ENCODE results near the gene TDRKH.

The TDRKH gene, protein sequence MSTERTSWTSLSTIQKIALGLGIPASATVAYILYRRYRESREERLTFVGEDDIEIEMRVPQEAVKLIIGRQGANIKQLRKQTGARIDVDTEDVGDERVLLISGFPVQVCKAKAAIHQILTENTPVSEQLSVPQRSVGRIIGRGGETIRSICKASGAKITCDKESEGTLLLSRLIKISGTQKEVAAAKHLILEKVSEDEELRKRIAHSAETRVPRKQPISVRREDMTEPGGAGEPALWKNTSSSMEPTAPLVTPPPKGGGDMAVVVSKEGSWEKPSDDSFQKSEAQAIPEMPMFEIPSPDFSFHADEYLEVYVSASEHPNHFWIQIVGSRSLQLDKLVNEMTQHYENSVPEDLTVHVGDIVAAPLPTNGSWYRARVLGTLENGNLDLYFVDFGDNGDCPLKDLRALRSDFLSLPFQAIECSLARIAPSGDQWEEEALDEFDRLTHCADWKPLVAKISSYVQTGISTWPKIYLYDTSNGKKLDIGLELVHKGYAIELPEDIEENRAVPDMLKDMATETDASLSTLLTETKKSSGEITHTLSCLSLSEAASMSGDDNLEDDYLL

DNA sequence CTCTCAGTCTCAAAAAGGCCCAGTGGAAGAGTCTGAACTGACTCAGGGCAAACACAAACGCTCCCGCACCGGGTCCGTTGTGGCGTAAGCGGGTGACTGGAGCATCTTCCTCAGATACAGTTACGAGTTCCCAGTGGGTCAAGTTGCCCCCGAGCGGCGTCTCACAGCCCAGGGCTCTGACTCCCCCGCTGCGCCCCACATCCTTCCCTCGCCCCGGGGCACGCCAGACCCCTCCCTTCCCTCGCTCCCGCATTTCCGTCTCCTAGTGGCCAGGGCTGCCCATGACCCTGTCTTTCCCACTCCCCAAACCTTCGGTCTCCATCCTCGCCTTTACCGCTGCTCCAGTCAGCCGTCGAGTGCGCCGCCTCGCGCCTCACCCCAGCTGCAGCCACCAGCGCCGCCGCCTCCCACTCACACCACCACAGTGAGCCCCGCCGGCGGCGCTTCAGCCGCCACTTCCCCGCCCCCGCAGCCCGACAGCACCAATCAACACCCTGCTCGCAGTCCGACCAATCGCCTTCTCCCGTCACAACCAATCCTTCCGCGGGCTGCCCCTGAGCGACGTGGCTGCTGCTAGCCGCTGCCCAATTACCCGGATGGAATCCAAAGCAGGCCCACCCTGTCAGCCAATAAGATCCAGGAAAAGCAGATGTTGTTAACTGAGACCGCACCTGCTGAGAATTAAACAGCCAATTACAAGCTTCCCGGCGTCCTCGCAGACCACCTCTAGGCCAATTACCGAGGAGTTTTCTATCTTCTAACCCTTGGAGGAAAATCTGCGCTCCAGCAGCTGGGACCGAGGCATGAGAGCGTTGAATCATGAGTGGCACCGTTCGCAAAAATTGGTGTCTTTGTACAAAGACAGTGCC, at the start of gene TDRKH:
Gene TDRKH (minus strand): TSS at position 430 of the 869 bp plus-strand sequence. CDS start 7,478 bp downstream, outside the sequence.
- DNase-seq: peak; percentile 91 to 98

DNA sequence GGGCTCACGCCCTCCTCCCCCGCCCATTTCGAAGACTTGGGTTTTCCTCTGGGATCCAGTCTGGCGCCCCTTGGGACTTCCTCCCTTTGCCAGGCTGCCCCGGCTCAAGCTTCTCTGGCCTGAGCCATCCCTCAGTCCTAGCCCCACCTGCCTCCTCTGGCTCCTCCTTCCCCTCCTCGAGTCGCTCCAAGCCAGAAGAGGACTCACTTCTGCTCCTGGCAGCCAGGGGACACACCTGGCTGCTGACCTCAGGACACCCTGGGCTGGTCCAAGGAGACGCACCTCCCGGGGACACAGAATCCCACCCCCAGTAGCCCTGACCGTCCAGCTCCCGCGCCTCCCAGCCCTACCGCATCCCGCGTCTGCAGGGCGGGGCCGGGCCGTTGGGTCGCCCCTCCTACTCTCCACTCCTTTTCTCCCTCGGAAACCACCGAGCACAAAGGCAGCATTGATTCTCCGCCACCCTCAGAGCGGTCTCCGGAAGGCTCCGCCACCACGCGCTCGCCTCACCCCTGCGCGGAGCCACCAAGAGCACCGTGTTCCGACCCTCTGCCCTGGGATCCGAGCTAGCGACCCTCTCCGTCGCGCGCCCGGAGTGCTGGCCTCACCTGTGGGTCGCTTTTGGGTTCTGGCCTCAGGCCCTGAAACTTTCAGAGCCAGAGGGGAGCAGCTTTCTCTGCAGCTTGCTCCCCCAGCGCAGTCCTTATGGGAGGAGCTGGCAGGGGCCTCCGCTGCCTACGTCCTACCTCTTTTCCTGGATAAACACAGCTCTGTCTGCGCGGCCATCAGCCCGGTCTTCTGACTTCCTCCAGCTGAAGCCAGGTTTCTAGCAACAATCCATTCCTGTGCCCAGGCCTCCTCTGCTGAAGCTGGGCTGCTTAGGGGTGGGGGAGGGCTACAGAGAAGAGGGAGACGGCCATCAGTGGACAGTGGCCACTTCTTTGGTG, 49.4 kb upstream of the TDRKH start, which contains the start of gene C2CD4D:
Gene C2CD4D (minus strand): TSS at position 364 of the 947 bp plus-strand sequence. CDS start 831 bp downstream, outside the sequence.
- no peak for DNase-seq

DNA sequence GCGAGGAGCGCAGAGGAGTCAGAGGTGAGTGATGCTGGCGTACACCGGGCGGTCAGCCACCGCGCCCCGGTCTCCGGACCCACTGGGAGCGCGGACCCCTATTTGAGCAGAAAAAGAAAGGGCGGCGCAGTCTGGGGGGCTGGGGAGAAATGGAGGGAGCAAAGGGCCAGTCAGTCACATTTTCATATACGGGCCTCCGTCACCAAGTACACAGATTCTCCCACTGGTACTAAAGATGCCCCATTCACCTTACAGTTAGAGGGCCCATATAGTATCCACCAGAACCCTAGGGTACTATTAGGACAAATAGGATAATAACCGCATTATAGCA, 48.7 kb upstream of the TDRKH start:
- no peak for DNase-seq

DNA sequence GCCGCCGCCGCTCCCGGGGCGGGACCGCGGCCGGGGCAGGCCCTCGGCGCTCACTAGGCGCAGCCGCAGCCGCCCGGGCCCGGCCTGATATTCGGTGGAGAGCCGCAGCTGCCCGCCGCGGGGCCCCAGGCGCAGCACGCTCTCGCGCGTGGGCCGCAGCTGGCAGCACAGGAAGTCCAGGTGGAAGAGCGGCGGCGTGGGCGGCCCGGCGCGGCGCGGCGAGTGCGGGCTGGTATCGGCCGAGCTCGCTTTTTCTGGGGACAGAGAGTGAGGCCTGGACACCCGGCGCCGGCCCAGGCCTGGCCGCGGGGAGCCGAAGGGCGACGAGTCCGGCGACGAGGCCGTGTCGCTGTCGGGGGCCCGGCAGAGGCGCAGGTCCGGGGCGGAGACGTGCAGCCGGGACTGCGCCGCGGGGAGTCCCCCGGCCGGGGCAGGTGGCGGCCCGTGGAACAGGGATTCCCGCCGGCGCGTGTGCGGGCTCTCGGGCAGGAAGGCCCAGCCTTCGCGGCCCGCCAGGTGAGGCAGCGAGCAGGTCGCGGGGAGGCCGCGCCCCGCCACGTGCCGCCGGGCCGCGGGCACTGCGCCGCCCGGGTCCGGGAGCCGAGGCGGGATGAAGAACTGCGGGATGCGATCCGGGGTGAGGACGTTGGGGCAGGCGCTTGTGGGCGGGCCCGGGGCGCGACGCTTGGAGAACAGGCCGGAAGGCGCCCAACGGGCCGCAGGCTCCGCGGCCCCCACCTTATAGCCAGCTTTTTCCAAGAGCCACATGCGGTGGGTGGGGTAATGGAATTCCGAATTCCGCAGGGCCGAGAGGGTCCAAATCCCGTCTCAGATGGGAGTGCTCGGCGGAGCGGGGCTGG, 48.2 kb upstream of the TDRKH start:
- DNase-seq: no peak

DNA sequence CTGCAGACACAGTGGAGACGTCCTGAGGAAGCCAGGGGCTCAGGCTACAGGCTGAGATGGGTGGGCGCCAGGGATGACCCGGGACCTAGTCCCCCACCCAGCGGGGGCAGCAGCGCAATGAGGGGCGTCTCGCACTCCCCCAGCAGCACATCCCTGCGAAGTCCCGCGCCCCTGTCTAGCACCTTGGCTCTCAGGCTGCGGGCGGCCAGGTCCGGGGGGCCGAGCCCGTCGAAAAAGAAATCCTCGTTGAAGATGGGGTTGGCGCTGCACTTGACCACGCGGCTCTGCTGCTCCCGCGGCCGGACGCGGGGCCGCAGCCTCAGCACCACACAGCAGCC, 47.6 kb upstream of the TDRKH start:
- DNase-seq: no peak

DNA sequence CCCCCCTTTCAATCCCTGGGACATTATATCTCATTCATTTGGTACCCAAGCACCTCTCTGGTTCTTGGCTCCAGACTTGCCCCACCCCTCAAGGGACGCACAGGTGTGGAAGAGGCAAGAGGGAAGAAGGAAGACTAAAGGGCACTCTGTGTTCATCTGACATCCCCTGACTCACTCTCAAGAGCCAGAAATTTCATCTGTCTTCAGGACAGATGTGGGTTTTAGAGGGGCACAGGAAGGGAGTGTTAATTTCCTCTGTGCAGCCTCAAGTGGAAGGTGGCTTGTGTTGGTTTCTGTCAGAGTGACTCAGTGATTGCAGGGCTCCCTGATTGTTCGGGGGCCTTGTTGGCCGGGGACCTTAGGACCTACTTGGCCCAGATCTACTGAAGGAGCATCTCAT, 46.9 kb upstream of the TDRKH start:
- no peak for DNase-seq

DNA sequence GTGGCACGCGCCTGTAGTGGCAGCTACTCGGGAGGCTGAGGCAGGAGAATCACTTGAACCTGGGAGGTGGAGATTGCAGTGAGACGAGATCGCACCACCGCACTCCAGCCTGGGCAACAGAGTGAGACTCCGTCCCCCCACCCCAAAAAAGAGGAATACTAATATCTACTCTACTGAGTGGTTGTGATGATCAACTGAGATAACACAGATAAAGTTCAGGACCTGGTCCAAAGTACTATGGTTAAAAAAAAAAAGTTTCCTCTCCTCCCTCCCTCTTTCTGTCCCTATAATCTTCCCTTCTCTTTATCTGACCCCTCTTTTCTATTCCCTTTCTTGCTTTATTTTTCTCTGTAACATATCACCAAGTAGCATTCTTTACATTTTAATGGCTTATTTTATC, 45.3 kb upstream of the TDRKH start:
- DNase-seq: no peak

DNA sequence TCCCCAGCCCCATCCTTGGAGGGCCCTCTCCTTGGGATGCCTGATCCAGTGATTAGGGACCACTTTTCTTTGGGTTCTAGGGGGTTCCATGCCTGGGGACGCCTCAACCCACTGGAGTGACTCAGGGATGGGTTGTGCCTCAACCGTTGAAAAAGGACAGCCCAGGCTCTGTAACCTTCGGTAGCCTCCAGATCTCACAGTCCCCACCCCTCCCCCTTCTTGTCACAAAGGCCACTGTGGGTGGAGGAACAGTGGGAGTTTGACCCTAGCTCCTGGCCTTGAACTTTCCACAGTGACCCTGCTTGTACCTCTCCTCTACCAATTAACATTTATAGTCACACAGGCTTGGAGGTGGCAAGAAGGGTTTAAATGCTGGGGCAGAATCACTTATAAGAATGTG, 43.9 kb upstream of the TDRKH start:
- no peak for DNase-seq

DNA sequence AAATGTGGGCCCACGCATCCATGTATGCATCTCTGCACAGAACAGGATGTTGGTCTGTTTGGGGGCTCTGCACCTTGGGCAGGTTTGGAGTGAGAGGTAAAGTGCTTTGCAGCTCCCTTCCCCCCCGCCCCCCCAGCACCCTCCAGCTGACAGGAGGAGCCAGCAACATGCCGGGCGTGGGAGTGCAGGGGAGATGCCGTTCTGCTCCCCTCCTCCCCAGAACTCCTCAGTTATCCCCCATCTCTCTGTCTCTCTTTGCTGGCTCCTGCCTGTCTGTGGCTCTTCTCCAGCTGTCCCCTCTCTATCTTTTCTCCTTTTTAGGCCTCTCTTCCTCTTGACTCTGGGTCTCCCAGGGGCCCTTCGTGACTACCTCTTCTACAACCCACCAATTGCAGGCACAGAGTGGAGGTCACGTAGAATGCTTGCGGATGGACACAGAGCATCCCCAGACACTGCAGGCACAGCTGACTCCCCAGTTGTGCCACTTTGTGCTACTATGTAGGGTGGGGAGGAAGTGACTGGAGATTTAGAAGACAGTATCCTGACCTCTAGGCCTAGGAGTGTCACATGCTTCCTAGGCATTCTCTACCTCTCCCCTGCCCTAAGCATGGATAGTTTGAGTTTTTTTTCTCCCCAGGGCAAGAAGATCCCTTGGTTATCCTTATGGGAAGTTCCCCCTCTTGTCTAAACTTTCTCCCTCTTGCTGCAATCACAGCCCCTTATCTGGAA, 43.0 kb upstream of the TDRKH start:
- no peak for DNase-seq

DNA sequence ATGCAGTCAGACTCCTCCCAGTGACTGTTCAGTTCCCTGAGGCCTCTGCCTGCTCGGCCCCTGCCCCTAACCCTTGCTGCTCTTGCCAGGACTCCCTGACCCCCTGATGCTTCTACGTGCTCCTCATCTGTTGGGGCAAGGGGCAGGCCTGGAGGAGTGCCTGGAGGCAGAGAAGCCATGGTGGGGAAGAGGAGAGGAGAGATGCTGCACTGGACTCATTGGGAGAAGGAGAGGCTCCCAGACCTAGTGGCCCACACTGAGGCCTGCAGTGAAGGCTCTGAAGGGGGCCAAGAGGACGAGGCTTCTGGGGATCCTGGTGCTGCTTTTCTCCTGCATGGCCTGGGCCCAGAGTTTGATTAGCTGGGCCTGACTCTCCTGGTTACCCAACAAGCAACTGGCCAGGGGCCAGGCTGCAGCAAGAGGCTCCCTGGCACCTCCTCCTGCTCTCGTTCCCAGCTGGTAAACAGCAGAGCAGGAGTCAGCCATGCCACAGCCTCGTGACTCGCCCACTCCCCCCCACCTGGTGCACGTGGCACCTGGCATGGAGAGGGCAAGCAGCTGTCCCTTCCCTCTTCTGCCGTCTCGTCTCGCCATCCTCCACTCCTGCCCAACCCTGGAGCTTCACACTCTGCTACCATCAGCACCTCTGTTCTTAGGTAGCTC, 42.1 kb upstream of the TDRKH start:
- no peak for DNase-seq

DNA sequence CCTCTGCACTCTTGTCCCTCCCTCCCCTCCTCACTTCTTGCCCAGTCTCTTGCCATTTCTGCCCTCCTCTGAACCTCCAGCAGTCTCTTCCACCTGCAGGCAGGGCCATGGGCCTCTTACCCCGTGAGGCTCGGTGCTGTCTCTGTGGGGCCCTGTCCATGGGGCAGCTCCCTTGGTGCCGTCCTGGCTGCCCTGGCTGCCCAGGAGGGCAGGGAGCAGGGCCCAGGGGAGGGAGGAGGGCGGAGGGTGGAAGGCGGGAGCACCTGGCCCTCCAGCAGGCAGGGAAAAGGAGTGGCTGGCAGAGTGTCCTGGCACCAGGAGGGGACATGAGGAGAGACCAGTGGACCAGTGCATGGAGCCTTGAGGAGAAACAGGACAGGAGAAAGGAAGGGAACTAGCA, 41.3 kb upstream of the TDRKH start, which contains the start of gene RORC:
Gene RORC (minus strand): TSS at position 198 of the 400 bp plus-strand sequence. CDS start 38 bp downstream, at position 160.
- no peak for DNase-seq

DNA sequence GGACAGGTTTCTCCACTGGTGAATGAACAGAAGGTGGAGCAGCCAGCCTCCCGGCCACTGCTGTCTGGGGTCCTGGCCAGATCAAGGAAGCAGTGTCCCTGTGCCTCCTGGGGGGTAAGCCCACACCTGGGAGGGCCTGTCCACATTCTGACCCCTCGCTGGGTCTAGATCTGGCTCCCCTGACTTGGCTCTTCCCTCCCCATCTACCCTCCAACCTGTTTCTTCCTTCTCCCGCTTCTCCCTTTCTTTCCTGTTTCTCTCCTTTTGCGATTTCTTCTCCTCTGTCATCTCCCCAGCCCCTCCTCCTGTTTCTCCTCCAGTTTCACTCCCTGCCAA, 40.9 kb upstream of the TDRKH start:
- DNase-seq: no peak

DNA sequence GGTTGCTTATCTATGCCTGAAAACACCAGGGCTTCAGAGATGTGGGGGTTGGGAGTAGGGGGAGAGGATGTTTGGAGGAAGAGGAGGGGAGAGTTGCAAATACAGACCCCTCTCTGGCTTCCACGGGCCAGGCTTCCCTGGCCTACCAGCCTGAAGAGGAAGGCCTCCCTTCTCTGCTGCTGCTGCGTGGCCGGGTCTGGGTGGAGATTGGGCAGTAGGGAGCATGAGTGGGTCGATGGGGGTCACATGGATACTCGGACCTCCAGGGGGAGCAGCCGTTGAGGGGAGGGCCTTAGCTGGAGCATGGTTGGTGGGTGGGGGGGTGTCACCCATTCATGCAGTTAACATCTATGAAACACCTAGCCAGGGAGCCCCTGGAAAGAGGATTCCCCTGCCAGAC, 39.8 kb upstream of the TDRKH start:
- no peak for DNase-seq

DNA sequence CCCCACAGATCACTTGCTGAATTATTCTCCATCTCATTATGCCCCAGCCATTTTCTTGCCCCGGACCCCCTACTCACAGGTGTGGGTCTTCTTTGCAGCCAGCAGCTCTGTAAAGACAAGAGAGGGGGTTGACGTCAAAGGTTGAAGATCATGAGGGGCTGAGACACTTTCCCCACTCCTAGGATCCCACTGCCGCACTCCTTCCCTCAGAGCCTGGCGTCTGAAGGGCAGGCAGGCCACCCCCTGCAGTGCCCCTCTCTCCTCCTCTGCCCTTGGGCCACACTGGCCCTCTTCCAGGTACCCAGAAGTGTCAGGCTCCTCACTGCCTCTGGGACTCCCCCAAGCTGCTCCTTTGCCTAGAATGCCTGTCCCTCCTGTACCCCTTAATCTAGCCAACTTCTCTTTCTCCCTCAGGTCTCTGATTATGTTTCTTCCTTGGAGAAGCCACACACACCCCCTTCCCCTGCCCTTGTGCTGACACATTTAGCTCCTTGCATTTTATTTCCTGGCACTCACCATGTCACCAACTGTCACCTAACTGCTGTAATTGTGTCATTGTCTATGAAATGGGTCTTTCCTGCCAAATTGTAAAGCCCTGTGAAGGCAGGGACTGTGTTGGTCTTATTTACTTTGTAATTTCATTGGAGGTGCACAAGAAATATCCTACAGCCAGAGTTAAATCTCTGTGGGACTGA, 39.2 kb upstream of the TDRKH start:
- DNase-seq: no peak

DNA sequence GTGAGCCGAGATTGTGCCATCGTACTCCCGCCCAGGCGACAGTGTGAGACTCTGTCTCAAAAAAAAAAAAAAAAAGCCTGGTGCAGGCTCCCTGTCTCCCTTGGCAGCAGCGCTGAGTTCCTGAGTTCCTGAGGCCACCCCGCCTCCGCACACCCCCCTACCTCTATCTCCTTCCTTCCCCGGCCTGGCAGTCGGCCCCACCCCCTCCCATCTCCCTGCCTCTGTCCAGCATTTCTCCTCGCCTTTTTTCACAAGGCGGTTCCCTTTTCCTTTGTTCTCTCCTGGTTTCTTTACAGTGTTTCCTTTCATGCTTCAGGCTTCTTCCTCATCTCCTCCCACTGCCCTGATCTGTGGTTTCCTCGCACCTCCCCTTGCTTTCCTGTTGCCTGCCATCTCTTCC, 38.6 kb upstream of the TDRKH start:
- no peak for DNase-seq

DNA sequence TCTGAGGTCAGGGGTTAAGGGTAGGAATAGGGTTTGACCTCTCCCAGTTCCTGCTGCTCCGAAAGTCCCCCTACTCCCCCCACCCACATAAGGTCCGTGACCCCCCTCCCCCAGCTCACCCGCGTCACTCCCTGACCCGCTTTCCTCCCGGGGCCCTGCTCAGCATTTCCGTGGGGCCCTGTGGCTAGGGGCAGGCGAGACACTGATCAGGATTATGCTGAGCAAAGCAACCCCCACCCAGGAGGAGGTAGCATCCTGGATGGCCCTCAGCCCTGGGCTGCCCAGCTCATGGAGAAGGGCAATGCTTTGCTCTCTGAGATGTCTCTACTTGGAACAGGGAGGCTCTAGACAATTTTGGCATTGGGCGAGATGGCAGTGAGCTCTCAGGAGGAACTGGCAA, 37.6 kb upstream of the TDRKH start:
- DNase-seq: no peak

DNA sequence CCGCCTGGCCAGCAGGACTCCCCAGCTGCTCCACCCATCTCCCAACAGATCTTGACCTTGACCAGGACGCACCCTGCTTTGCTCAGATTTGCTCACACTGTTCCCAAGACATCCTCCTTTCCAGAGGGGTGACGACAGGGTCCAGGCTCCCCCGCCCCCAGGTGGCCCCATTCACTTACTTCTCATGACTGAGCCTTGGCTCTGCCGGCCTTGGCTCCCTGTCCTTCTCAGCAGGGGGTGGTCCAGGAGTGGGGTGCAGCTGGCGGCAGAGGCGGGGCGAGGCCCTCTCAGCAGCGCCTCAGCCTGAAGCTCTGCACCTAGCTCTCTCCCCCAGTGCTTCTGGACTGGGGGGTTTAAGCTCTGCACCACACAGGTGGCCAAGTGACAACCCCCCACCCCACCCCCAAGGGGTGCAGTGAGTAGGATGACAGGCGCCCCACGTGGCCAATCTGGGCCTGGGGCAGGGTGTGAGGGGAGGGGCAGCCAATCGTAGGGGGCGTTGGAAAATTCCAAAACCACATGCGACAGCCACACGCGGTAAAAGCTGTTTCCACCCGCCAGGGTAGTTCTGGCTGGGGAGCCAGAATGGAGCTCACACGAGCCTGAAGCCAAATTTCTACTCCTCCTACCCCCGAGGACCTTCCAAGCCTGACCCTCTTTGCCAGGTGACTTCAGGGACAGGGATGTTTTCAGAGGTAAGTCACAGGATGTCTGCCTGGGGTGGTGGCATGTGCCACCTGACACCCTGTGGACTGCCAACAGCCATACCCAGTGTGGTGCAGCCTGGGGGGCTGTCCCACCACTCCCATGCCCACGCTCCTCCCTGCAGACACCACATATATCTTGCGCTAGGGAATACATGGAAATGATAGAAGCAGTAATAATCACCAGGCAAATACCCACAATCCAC, 35.7 kb upstream of the TDRKH start:
- no peak for DNase-seq

DNA sequence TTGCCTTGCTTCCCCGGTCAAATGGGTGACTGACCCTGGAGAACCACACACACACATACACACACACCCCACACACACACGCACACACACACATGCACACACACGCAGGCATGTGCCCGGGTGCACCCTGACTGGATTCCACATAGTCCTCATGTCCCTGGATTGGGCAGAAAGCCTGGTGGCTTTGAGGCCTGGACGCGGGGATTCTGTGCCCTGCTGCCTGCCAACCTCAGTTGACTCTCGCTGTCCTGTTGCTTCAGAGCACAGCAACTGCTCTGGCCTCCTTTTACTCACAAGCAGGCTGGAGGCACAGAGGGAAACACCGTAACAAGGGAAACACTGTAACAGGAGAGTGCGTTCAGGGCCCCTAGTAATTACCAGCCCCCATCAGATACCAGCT, 34.9 kb upstream of the TDRKH start:
- DNase-seq: no peak

DNA sequence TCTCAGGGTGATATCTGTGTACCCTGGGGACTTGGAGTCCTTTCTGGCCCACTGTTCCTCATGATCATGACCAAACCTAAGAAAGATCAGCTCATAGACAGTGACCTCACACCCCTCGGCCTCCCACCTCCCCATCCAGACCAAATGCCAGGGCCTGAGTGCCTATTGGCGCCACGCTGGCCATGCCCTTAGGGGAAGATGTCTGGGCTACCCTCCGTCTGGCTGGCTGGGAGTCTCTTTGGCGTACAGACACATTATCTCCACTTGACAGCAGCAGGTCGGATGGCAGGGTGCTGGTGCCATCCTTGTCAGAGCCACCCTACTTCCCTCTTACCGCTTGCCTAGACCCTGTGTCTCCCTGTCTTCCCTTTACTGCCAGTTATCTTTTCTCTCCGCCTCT, 32.9 kb upstream of the TDRKH start:
- no peak for DNase-seq
